Measurements from ENCODE around the gene STARD9.

Gene STARD9

GRCh38 chr15:42558739-42559138 is 16.7 kb upstream of the STARD9 start:
- no peaks in the 10 kb centered on the region for H3K9me3 ChIP-seq (ENCODE audit: insufficient read depth, low read depth, low read length)
- no peaks in the 10 kb centered on the region for H3K27me3 ChIP-seq (ENCODE audit: insufficient read depth, low read length, poor library complexity, severe bottlenecking)
- H3K79me2 ChIP-seq (ENCODE audit: insufficient read depth, low read length), result peaks cover 40% of the 10 kb centered on the region
- no peak overlapping the region for H3K9ac ChIP-seq (ENCODE audit: low read depth, low read length, poor library complexity, severe bottlenecking)
- peaks cover 48% of the 10 kb centered on the region for H3K36me3 ChIP-seq (ENCODE audit: insufficient read depth, low read length)
- H3K4me3 ChIP-seq (ENCODE audit: low read length, poor library complexity, severe bottlenecking), result no peak overlapping the region
- H3K9me2 ChIP-seq (replicated peaks; ENCODE audit: low read depth, low read length), result no peaks in the 10 kb centered on the region
- H3K4me2 ChIP-seq (ENCODE audit: low read depth, low read length, poor library complexity, severe bottlenecking), result no peak overlapping the region
- TF ChIP-seq EZH2phosphoT487 (IDR thresholded peaks at IDR 0.05; ENCODE audit: borderline replicate concordance) (no peak), CTCF (conservative IDR thresholded peaks at IDR 0.05; ENCODE audit: low read length) (no peak)
- peaks cover 2% of the 10 kb centered on the region; the same call in 1 of the 2 replicates for H3F3A ChIP-seq (ENCODE audit: low read depth)
- H2AFZ ChIP-seq (ENCODE audit: low read length), result no peak overlapping the region
- H4K20me1 ChIP-seq (ENCODE audit: insufficient read depth, low read length, poor library complexity, severe bottlenecking), result peaks cover 5% of the 10 kb centered on the region
- peaks cover 4% of the 10 kb centered on the region for H3K4me1 ChIP-seq (ENCODE audit: insufficient read depth, low read length, poor library complexity, severe bottlenecking)

DNA sequence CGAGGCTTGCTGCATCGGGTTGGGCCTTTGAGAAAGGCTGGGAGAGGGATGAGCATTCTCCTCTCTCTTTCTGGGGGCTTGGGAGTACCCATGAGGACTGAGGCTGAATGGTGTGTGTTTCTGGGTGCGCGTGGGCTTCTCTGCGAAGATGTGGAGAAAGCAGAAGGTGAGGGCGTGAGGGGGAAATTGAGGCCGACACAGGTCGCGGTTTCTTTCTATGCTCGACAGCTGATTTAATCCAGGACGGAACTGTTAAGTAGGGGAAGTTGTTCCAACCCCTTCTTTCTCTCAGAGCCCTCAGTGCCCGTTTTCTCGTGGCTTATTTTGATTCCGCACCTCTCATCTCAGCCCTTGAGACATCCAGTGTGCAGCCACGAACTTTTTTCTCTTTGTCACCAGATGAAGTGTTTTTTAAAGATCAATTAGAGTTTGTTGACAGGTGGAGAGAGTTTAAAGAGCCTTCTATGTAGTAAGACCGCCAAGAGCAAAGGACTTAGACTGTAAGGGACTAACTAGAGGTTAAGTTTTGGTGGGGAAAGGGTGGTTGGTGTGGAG is 711 bp downstream of the STARD9 start:
- no peaks in the 10 kb centered on the region for H3K27me3 ChIP-seq (ENCODE audit: insufficient read depth, low read length, poor library complexity, severe bottlenecking)
- peaks cover 56% of the 10 kb centered on the region for H3K79me2 ChIP-seq (ENCODE audit: insufficient read depth, low read length)
- no peaks in the 10 kb centered on the region for H3K9me3 ChIP-seq (ENCODE audit: insufficient read depth, low read depth, low read length)
- H3K9me2 ChIP-seq (replicated peaks; ENCODE audit: low read depth, low read length), result no peaks in the 10 kb centered on the region
- H4K20me1 ChIP-seq (ENCODE audit: insufficient read depth, low read length, poor library complexity, severe bottlenecking), result peaks cover 25% of the 10 kb centered on the region
- H3F3A ChIP-seq (ENCODE audit: low read depth), result no peaks in the 10 kb centered on the region
- no peaks in the 10 kb centered on the region for H3K36me3 ChIP-seq (ENCODE audit: insufficient read depth, low read length)
- H3K4me3 ChIP-seq (ENCODE audit: low read length, poor library complexity, severe bottlenecking), result peak overlapping the region; percentile 76
- peak overlapping the region; percentile 93 for H3K4me2 ChIP-seq (ENCODE audit: low read depth, low read length, poor library complexity, severe bottlenecking)
- peak overlapping the region; percentile 85 for H2AFZ ChIP-seq (ENCODE audit: low read length)
- H3K9ac ChIP-seq (ENCODE audit: low read depth, low read length, poor library complexity, severe bottlenecking), result peak overlapping the region; percentile 79
- peaks cover 35% of the 10 kb centered on the region for H3K4me1 ChIP-seq (ENCODE audit: insufficient read depth, low read length, poor library complexity, severe bottlenecking)
- TF ChIP-seq EZH2phosphoT487 (IDR thresholded peaks at IDR 0.05; ENCODE audit: borderline replicate concordance), result no peak
- TF ChIP-seq CTCF (conservative IDR thresholded peaks at IDR 0.05; ENCODE audit: low read length), result no peak

DNA sequence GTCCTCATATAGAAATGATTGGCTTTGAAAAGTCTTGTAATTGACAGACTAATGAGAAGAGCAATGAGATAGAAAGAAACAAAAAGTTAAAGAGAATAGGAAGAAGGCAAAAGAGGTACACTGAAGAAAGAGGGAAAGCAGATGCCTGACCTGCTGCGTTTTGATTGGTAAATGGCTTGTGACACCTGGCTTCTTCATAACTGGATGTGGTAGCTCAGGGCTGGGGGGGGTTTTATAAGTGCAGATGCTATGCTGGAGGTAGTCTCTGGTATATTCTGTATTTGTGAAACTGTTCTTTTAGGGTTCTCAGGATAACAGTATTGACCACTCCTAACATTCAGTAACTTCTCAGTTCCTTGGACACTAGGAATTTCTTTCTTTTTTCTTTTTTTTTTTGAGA is 1.4 kb downstream of the STARD9 start:
- Histone ChIP-seq H3F3A (ENCODE audit: low read depth) (no peaks in the 10 kb centered on the region), H3K4me2 (ENCODE audit: low read depth, low read length, poor library complexity, severe bottlenecking) (peak overlapping the region; percentile 93), H3K4me3 (ENCODE audit: low read length, poor library complexity, severe bottlenecking) (peak overlapping the region; percentile 76), H3K27me3 (ENCODE audit: insufficient read depth, low read length, poor library complexity, severe bottlenecking) (no peaks in the 10 kb centered on the region), H3K79me2 (ENCODE audit: insufficient read depth, low read length) (peaks cover 59% of the 10 kb centered on the region), H3K9ac (ENCODE audit: low read depth, low read length, poor library complexity, severe bottlenecking) (peak overlapping the region; percentile 79), H3K36me3 (ENCODE audit: insufficient read depth, low read length) (no peaks in the 10 kb centered on the region), H2AFZ (ENCODE audit: low read length) (no peak overlapping the region), H4K20me1 (ENCODE audit: insufficient read depth, low read length, poor library complexity, severe bottlenecking) (peaks cover 25% of the 10 kb centered on the region), H3K4me1 (ENCODE audit: insufficient read depth, low read length, poor library complexity, severe bottlenecking) (peaks cover 38% of the 10 kb centered on the region), H3K9me2 (replicated peaks; ENCODE audit: low read depth, low read length) (no peaks in the 10 kb centered on the region), H3K9me3 (ENCODE audit: insufficient read depth, low read depth, low read length) (no peaks in the 10 kb centered on the region)
- no peak for TF ChIP-seq EZH2phosphoT487 (IDR thresholded peaks at IDR 0.05; ENCODE audit: borderline replicate concordance)
- no peak for TF ChIP-seq CTCF (conservative IDR thresholded peaks at IDR 0.05; ENCODE audit: low read length)
